Heart left ventricle (tissue), 16 donors: ENCODE measurements around the gene STEAP3. TPM values are rescaled to one million over a fixed set of nuclear protein-coding genes. Genes with fewer than 3 reads are reported as not detected.

ENCODE experiments used
- ATAC-seq, 4 donors: fragments of 200-7000 bp; cut with Tn5 transposase; one replicate each; pipeline ENCODE4 v1.9.1; 2020 to 2022; ENCODE audit warnings: moderate library complexity in 4 of 4, mild to moderate bottlenecking in 3 of 4, moderate number of reproducible peaks in 1 of 4
- DNase-seq, 5 donors: peaks; one replicate each; pipeline ENCODE4 v3.0.0-alpha.2; 2020
- H3K27ac ChIP-seq, 12 donors: fragments of 200-600 bp; sonication (generic) in 4 of 12; one replicate each; pipeline versions ENCODE4 v1.5.0 to v1.8.0; 2016 to 2022; ENCODE audit warnings: mild to moderate bottlenecking in 2 of 12
- H3K27me3 ChIP-seq, 9 donors: fragments of 200-600 bp; sonication (generic) in 2 of 9; one replicate each; pipeline versions ENCODE4 v1.5.1 to v1.8.0; 2016 to 2022; ENCODE audit warnings: mild to moderate bottlenecking in 3 of 9
- H3K36me3 ChIP-seq, 9 donors: fragments of 200-600 bp; sonication (generic) in 2 of 9; one replicate each; pipeline versions ENCODE4 v1.5.0 to v1.8.0; 2018 to 2022; ENCODE audit warnings: mild to moderate bottlenecking in 2 of 9
- H3K4me1 ChIP-seq, 12 donors: fragments of 200-600 bp; sonication (generic) in 4 of 12; one replicate each; pipeline versions ENCODE4 v1.5.0 to v1.8.0; 2016 to 2022; ENCODE audit warnings: mild to moderate bottlenecking in 3 of 12
- H3K4me3 ChIP-seq, 12 donors: fragments of 200-600 bp; sonication (generic) in 4 of 12; one replicate each; pipeline versions ENCODE4 v1.5.0 to v1.8.0; 2017 to 2022; ENCODE audit warnings: mild to moderate bottlenecking in 9 of 12, moderate library complexity in 4 of 12
- H3K9me3 ChIP-seq, 12 donors: fragments of 200-600 bp; sonication (generic) in 4 of 12; one replicate each; pipeline versions ENCODE4 v1.5.0 to v1.8.0; 2016 to 2022; ENCODE audit warnings: mild to moderate bottlenecking in 1 of 12
- POLR2A ChIP-seq, 2 donors: fragments of 450-650 bp; IDR thresholded peaks; one replicate each; pipeline ENCODE4 v1.6.1; 2017; ENCODE audit warnings: antibody characterized with exemption in 2 of 2, mild to moderate bottlenecking in 2 of 2, moderate library complexity in 2 of 2
- WGBS, 4 donors: extraction: QIAGEN DNeasy Blood & Tissue Kit in 2 of 4; methylation state at CpG; one replicate each; pipeline versions ENCODE4 v1.1.5 to v1.1.7; 2013 to 2018; 5-methylcytosine and 5-hydroxymethylcytosine counted together
- intact Hi-C, 10 donors: fragments of 100-400 bp; cut with DNase I; formaldehyde crosslinking; loops; one replicate each; pipeline versions ENCODE4 v1.11.1 to v1.14.2; 2022
- polyA plus RNA-seq, 2 donors: library from polyadenylated mRNA; stranded (reverse); fragments of 200-250 nt; gene quantifications; one replicate each; pipeline ENCODE4 v1.2.3, GENCODE V29; 2013
- total RNA-seq, 9 donors: library from RNA; depleted of rRNA in 2 of 9; stranded (reverse); fragments of >200 nt in 2 of 9; fragmentation: NEBNext Ultra II Directional in 3 of 9; extraction: Animal tissue kit (Norgen Biotek cat#: 25700) in 3 of 9; gene quantifications; one replicate each; pipeline versions ENCODE4 v1.1.0 to v1.2.4, GENCODE V29; 2016 to 2023
- TF ChIP-seq, protein P1 (sequence below), 12 donors: fragments of 200-600 bp; sonication (generic) in 4 of 12; IDR thresholded peaks; one replicate each; pipeline versions ENCODE4 v1.5.0 to v1.8.0; 2018 to 2022; ENCODE audit warnings: antibody characterized with exemption in 12 of 12, mild to moderate bottlenecking in 5 of 12
- donor health status: ischemic (EF 13 %, LVEDD 7.1; RV severe dilation, severe dysfunction).
- donor health status: healthy with polysubstance abuse.
- donor health status: DM: no; HTN: yes; CAD: no.
- donor health status: DM: no; HTN: no; CAD: no.
- donor health status: ischemic (EF 25% LVEDD 6.9; RV normal size, moderate dysfunction).
- donor health status: ischemic (EF 25% LVEDD 5.7; RV mildly dilated, moderate dysfunction).
- donor health status: healthy.
- donor health status: DM: yes; HTN: yes; CAD: no.
- donor health status: ischemic (EF 35%, LVEDD 5.7; RV mildly dilated, moderate dysfunction).
- donor health status: nonischemic (EF 11% LVEDD 7.7; RV severe dilation, severe dysfunction).
- donor health status: DM: yes; HTN: yes; CAD: no.
- donor health status: PGD.
- donor health status: ischemic (EF 29% LVEDD 5.4; RV normal size, mild dysfunction).
- donor health status: nonischemic (EF 23%, LVEDD 6.1; RV moderate dilation, normal function).

Gene STEAP3
- total and polyA plus RNA-seq, 11 donors = 4.9 to 38.5 (median 11.1) TPM

DNA sequence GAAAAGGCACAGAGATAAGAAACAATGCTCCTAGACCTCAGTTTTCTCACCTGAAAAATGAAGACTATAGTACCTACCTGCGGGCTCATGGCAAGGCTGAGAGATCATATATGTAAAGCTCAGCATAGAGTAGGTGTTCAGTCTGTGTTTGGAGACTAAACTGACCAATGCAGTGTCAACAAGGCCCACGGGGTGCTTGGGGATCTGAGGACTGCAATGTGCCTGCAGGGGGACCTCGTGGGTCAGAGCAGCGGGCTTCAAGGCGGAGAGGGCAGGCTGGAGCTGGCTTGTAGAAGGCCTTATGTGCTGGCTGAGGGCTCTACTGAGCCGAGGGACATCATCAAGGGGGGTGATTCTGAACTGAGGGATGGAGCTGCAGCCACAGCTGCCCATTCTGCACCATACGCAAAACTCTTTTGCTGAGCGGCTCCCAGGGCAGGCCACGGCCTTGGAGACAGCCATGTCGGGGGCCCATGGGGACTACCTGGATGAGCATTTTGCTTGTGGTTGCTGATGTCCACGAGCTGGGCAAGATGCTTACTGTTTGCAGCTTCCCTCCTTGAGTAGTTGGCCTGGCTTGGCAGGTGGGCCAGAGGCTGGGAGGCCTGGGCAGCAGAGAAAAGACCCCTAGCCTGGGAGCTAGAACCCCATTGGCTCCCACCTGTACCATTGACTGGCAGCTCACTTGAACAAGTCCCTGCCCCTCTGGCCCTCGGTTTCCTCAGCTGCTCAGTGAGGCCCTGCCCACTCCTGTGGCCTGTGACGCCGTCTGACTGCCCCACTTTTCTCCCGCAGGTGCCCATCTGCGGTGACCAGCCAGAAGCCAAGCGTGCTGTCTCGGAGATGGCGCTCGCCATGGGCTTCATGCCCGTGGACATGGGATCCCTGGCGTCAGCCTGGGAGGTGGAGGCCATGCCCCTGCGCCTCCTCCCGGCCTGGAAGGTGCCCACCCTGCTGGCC is 23.5 kb downstream of the STEAP3 start:
- intact Hi-C loops = no loop called here
- no peak overlapping the region for H3K4me3 ChIP-seq
- H3K27ac ChIP-seq = no peak overlapping the region
- 88 to 92% (median 92%) methylated on average over 23 to 24 of the region's 24 CpGs for WGBS, 4 donors
- DNase-seq (no peak), ATAC-seq (no peak)
- no peaks in the 10 kb centered on the region for H3K27me3 ChIP-seq
- H3K9me3 ChIP-seq = peaks cover 0 to 9% (median 0%) of the 10 kb centered on the region in 12 donors
- no peaks in the 10 kb centered on the region for H3K4me1 ChIP-seq
- no peak for TF ChIP-seq POLR2A (IDR thresholded peaks at IDR 0.05)
- TF ChIP-seq, protein P1, sequence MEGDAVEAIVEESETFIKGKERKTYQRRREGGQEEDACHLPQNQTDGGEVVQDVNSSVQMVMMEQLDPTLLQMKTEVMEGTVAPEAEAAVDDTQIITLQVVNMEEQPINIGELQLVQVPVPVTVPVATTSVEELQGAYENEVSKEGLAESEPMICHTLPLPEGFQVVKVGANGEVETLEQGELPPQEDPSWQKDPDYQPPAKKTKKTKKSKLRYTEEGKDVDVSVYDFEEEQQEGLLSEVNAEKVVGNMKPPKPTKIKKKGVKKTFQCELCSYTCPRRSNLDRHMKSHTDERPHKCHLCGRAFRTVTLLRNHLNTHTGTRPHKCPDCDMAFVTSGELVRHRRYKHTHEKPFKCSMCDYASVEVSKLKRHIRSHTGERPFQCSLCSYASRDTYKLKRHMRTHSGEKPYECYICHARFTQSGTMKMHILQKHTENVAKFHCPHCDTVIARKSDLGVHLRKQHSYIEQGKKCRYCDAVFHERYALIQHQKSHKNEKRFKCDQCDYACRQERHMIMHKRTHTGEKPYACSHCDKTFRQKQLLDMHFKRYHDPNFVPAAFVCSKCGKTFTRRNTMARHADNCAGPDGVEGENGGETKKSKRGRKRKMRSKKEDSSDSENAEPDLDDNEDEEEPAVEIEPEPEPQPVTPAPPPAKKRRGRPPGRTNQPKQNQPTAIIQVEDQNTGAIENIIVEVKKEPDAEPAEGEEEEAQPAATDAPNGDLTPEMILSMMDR (IDR thresholded peaks at IDR 0.05) = no peak
- H3K36me3 ChIP-seq = peaks cover 0 to 17% (median 0%) of the 10 kb centered on the region in 9 donors

DNA sequence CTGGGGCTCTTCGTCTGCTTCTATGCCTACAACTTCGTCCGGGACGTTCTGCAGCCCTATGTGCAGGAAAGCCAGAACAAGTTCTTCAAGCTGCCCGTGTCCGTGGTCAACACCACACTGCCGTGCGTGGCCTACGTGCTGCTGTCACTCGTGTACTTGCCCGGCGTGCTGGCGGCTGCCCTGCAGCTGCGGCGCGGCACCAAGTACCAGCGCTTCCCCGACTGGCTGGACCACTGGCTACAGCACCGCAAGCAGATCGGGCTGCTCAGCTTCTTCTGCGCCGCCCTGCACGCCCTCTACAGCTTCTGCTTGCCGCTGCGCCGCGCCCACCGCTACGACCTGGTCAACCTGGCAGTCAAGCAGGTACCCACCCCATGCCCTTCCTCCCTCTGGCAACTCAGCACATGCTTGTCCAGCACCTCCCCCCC is 24.2 kb downstream of the STEAP3 start:
- TF ChIP-seq, protein P1 (IDR thresholded peaks at IDR 0.05) = no peak
- TF ChIP-seq POLR2A (IDR thresholded peaks at IDR 0.05) = no peak
- Histone ChIP-seq H3K4me1 (no peaks in the 10 kb centered on the region), H3K4me3 (no peak overlapping the region), H3K27me3 (no peaks in the 10 kb centered on the region), H3K27ac (no peak overlapping the region), H3K36me3 (peaks cover 0 to 17% (median 0%) of the 10 kb centered on the region in 9 donors), H3K9me3 (peaks cover 0 to 9% (median 0%) of the 10 kb centered on the region in 12 donors)
- no peak for ATAC-seq
- no peak for DNase-seq
- intact Hi-C loops = no loop called here
- WGBS, 4 donors = 94 to 97% (median 96%) methylated on average over 24 to 29 of the region's 29 CpGs

DNA sequence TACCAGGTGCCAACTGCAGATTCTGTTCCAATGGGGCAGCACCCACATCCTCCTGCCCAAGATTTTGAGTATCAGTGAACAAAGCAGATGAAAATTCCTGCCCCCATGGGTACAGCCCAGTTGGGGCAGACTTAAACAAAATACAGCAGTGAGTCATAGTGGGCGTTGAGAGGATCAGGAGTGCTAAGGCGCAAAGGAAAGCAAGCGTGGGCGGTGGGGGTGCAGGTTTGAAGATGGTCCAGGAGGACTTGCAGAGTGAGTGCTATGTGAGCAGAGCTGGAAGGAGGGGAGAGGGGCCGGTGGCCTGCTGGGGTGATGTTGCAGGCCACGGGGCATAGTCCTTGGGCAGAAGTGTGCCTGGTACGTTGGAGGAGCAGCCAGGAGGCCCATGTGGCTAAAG is 24.7 kb downstream of the STEAP3 start:
- Histone ChIP-seq H3K27me3 (no peaks in the 10 kb centered on the region), H3K4me1 (no peaks in the 10 kb centered on the region), H3K36me3 (peaks cover 0 to 17% (median 0%) of the 10 kb centered on the region in 9 donors), H3K4me3 (no peak overlapping the region), H3K27ac (no peak overlapping the region), H3K9me3 (peaks cover 0 to 9% (median 0%) of the 10 kb centered on the region in 12 donors)
- no peak for DNase-seq
- 90 to 95% (median 93%) methylated on average over 7 of the region's 7 CpGs for WGBS, 4 donors
- ATAC-seq = no peak
- intact Hi-C loops = no loop called here
- TF ChIP-seq POLR2A (IDR thresholded peaks at IDR 0.05) = no peak
- TF ChIP-seq, protein P1 (IDR thresholded peaks at IDR 0.05) = no peak

DNA sequence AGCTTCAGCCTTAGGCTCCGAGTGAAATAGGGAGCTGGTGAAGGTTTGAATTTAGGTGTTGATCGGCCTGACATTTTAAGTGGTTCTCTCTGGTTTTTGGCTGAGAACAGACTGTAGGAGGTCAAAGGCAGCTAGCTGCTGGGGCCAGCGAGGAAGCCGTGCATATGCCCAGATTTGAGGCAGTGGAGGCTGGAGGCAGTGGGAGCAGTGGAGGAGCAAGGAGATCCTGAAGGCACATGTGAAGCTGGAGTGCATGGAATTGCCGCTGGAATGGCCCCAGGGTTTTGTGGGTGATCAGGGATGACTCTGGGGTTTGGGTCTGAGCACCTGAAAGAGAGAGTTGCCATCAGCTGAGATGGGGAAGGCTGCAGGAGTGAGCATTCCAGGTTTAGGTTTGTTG is 25.1 kb downstream of the STEAP3 start:
- no peak for ATAC-seq
- Histone ChIP-seq H3K27me3 (no peaks in the 10 kb centered on the region), H3K4me3 (no peak overlapping the region), H3K36me3 (peaks cover 0 to 17% (median 0%) of the 10 kb centered on the region in 9 donors), H3K9me3 (peaks cover 0 to 9% (median 0%) of the 10 kb centered on the region in 12 donors), H3K27ac (no peak overlapping the region), H3K4me1 (no peaks in the 10 kb centered on the region)
- WGBS, 4 donors = 96 to 100% (median 98%) methylated on average over 5 of the region's 5 CpGs
- intact Hi-C loops = no loop called here
- TF ChIP-seq POLR2A (IDR thresholded peaks at IDR 0.05) = no peak
- TF ChIP-seq, protein P1 (IDR thresholded peaks at IDR 0.05) = no peak
- no peak for DNase-seq
